AG04449 (cell line): ENCODE data around the gene RPS2.

Source experiments
- CTCF ChIA-PET: fragments of 350-600 bp; formaldehyde crosslinking; extraction: SDS; loops from one replicate; lab custom pipeline; 2021; ENCODE audit warnings: antibody characterized with exemption; lab: Yijun Ruan, JAX
- POLR2A ChIA-PET: fragments of 400-600, 350-600 bp; formaldehyde crosslinking; extraction: SDS; loops from one replicate; lab custom pipeline; 2020; ENCODE audit warnings: antibody characterized with exemption, inconsistent platforms; lab: Yijun Ruan, JAX
- DNase-seq: peaks from one replicate; pipeline ENCODE4 v3.0.0-alpha.2; 2010; ENCODE audit warnings: low read depth, low spot score
- H3K4me3 ChIP-seq: 2 replicates; pipeline ENCODE4 v1.5.1; 2011; ENCODE audit warnings: low read depth, mild to moderate bottlenecking, control low read depth, low read length
- TF ChIP-seq, protein P1 (sequence below): IDR thresholded peaks from one replicate; pipeline ENCODE4 v1.5.1; 2011; ENCODE audit warnings: mild to moderate bottlenecking, moderate library complexity, low read length, control low read depth, inconsistent platforms; ENCODE audit not compliant: insufficient read depth; ENCODE audit errors: missing control alignments

RPS2 gene

DNA sequence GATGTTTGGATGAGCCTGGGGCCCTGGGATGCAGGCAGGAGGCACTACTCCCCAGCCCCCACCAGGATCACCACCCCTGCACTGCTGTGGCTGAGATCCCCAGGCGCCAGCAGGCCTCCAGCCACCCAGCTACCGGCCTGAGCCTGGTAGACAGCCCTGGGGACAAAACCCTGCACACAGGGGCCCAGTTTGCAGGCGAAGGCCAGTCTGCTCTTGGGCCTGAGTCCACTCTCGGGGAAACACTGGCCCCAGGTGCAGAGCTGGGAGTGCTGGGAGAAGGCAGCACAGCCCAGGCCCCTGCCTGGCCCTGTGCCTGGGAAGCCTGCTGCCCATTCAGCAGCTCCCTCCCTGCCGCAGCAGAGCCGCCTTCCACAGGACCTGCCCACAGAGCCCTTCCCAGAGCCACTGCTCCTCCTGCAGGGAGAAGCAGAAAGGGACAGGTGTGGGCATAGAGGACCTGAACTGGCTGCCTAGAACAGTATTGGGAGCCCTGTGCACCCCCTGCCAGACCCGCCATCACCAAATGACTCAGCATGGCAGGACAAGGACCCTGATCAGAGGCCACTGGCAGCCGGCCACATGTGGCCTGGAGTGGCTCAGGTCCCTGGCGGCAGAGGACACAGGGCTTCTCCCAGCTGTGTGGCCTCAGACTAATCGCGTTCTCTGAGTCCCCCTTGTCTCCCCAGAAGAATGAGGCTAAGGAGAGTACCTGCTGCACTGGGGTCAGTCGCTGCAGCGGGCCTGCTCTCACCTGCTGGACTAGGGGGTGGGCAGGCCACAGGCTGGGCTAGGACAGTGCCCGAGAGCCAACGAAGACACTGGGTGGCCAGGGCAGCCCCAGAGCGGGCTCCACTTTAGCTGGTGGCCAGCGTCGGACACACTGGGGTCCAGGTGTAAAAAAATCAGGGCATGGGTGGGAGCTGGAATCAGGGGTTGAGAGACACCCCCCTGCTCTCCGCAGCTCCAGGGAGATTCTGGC, 32.3 kb downstream of the RPS2 start:
- no peak for DNase-seq
- H3K4me3 ChIP-seq = no peak overlapping the region
- ChIA-PET CTCF (interaction anchor here (0.9 to 8.4 kb wide), 5 partner anchors 8 to 158 kb away, joined by 3 to 345 read pairs (median 3); partner anchors contain the start of gene MEIOB), POLR2A (no interaction called here)
- TF ChIP-seq, protein P1, sequence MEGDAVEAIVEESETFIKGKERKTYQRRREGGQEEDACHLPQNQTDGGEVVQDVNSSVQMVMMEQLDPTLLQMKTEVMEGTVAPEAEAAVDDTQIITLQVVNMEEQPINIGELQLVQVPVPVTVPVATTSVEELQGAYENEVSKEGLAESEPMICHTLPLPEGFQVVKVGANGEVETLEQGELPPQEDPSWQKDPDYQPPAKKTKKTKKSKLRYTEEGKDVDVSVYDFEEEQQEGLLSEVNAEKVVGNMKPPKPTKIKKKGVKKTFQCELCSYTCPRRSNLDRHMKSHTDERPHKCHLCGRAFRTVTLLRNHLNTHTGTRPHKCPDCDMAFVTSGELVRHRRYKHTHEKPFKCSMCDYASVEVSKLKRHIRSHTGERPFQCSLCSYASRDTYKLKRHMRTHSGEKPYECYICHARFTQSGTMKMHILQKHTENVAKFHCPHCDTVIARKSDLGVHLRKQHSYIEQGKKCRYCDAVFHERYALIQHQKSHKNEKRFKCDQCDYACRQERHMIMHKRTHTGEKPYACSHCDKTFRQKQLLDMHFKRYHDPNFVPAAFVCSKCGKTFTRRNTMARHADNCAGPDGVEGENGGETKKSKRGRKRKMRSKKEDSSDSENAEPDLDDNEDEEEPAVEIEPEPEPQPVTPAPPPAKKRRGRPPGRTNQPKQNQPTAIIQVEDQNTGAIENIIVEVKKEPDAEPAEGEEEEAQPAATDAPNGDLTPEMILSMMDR = peak; percentile 9

DNA sequence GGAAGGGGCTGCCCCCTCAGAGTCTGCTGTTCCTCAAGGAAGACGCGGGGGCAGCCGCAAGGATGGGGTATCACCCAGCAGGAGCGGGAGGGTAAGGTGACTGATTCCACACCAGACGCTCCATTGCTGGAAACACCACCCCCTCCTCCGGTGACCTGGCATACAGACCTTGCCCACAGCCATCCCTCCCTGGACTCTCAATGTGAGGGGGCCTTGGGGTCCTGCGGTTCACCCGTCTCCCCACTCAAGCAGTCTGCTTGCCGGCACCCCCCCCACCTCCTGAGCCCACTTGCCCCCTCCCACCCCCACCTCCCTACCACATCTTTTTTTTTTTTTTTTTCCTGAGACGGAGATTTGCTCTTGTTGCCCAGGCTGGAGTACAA, 34.3 kb downstream of the RPS2 start:
- POLR2A ChIA-PET = interaction anchor here (0.7 kb wide), 1 partner anchor 53 kb away, joined by 3 read pairs; no protein-coding TSS in a partner anchor
- no peak overlapping the region for H3K4me3 ChIP-seq
- TF ChIP-seq, protein P1 = no peak
- no peak for DNase-seq
- CTCF ChIA-PET = interaction anchor here (0.7 to 8.4 kb wide), 23 partner anchors 10 to 149 kb away, joined by 3 to 345 read pairs (median 8); partner anchors contain the start of genes FAHD1, MEIOB, MSRB1 and NUBP2

GRCh38 chr16:1929578-1930337, 34.9 kb downstream of the RPS2 start:
- TF ChIP-seq, protein P1 = peak; percentile 85
- ChIA-PET POLR2A (interaction anchor here (0.7 to 0.9 kb wide), 2 partner anchors 52 to 620 kb away, joined by 3 read pairs; partner anchors contain the start of gene UBE2I), CTCF (interaction anchor here (0.7 to 8.4 kb wide), 32 partner anchors 9 to 230 kb away, joined by 3 to 345 read pairs (median 6); partner anchors contain the start of genes FAHD1, MEIOB, MSRB1 and NDUFB10)
- H3K4me3 ChIP-seq = peak overlapping the region; percentile 65
- DNase-seq = no peak

DNA sequence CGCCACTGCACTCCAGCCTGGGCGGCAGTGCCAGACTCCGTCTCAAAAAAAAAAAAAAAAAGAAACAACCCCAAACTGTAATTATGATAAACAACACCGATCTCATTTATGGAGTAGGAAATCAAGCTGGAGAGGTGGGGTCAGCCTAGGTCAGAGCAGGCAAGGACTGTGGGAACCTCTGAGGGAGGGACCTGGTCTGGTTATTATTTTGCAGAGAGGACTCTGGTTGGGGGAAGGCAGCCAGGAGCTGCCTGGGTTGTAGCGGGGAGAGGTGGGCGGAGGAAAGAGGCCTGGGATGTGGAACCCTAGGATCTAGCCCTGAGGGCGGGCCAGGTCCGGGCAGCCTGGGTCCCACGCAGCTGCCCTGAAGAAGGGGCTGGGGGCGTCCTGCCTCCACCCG, 35.5 kb downstream of the RPS2 start:
- peak overlapping the region; percentile 65 for H3K4me3 ChIP-seq
- TF ChIP-seq, protein P1 = no peak
- ChIA-PET CTCF (interaction anchor here (0.8 to 8.4 kb wide), 31 partner anchors 8 to 230 kb away, joined by 3 to 345 read pairs (median 6); partner anchors contain the start of genes FAHD1, MEIOB, MSRB1 and NDUFB10), POLR2A (interaction anchor here (0.7 to 1.3 kb wide), 4 partner anchors 14 to 620 kb away, joined by 3 read pairs; partner anchors contain the start of genes MSRB1, RPS2 and UBE2I)
- DNase-seq = no peak

DNA sequence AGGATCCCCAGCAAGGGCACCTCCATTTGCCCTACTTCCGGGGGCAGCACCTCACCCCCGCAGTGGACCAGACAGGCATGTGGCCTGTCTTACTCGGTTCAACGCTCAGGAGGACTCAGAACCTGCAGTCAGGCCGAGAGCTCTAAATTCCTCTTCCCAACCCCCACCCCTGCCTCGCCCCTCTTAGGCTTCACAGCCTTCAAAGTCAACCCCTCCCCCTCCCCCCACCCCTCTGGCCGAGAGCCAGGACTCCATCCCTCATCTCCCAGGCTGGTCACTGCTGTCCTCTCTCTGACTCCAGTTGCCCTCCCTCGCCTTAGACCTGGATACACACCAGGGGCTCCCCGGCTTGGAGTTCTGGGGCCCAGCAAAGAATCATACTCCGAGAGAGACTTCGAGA, 38.4 kb downstream of the RPS2 start:
- no peak for DNase-seq
- ChIA-PET CTCF (interaction anchor here (8.4 kb wide), 1 partner anchor 58 kb away, joined by 345 read pairs; the partner anchor contains the start of gene MEIOB), POLR2A (no interaction called here)
- no peak overlapping the region for H3K4me3 ChIP-seq
- TF ChIP-seq, protein P1 = no peak
